ENCODE measurements around the gene STRAP. TPM values are rescaled to one million over a fixed set of nuclear protein-coding genes. Genes with fewer than 3 reads are reported as not detected.

STRAP gene
- total and polyA plus RNA-seq, 2 experiments from 2014 or later, result 229 to 403 TPM

DNA sequence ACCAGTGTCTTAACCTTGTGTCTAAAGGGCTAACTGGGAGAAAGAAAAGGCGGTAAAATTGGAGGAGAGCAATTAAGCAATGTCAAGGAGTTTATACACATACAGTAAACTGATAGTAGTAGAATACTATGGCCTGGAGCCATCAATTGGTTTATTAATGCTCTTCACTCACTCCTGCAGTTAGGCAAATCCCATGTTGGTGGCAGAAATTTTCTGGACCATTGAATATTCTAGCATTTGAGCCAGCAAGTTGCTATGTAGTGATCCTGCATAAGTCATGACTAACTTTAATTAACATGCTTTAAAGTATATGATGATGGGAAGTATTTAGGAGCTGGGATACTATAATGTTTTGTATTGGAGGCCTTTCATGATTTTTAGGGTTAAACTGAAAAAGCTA is 14.7 kb downstream of the STRAP start:
- peaks cover 70% of the 10 kb centered on the region for H3K36me3 Mint-ChIP-seq (ENCODE audit: low read depth)
- Histone ChIP-seq H3K27ac (ENCODE audit: low read depth) (no peak overlapping the region), H4K20me1 (replicated peaks; ENCODE audit: insufficient read depth) (0 out of 2 replicates have a peak, but pooled peaks cover 30% of the 10 kb centered on the region), H3K4me1 (ENCODE audit: insufficient read depth) (no peaks in the 10 kb centered on the region), H3K4me3 (no peak overlapping the region), H3K36me3 (ENCODE audit: insufficient read depth) (peaks cover 54% of the 10 kb centered on the region), H3K9me2 (ENCODE audit: insufficient read depth) (no peaks in the 10 kb centered on the region), H3K27me3 (ENCODE audit: insufficient read depth) (no peaks in the 10 kb centered on the region), H2AFZ (no peak overlapping the region), H3F3A (replicated peaks; ENCODE audit: low read depth) (no peaks in the 10 kb centered on the region), H3K4me2 (no peak overlapping the region), H3K79me2 (replicated peaks; ENCODE audit: insufficient read depth) (peaks cover 26% of the 10 kb centered on the region; the same call in 1 of the 2 replicates)
- DNase-seq (ENCODE audit: low spot score) (no peak), ATAC-seq (no peak)
- peaks cover 2% of the 10 kb centered on the region for H3K27me3 Mint-ChIP-seq (ENCODE audit: insufficient read depth, low read depth, poor library complexity)
- TF ChIP-seq STAT1 (IDR thresholded peaks at IDR 0.05; ENCODE audit: unreplicated experiment) (no peak), EZH2phosphoT487 (IDR thresholded peaks at IDR 0.05; ENCODE audit: unreplicated experiment) (no peak), POLR2AphosphoS5 (IDR thresholded peaks at IDR 0.05; ENCODE audit: low read depth) (no peak), JUNB (IDR thresholded peaks at IDR 0.05; ENCODE audit: unreplicated experiment) (no peak), CREB1 (CRISPR knock-in tag; IDR thresholded peaks at IDR 0.05; ENCODE audit: low read depth) (no peak), NANOG (IDR thresholded peaks at IDR 0.05; ENCODE audit: borderline replicate concordance) (no peak), ZNF331 (CRISPR knock-in tag; IDR thresholded peaks at IDR 0.05; ENCODE audit: low read depth) (no peak), EZH2 (IDR thresholded peaks at IDR 0.05; ENCODE audit: low read depth, unreplicated experiment) (no peak), ZNF114 (CRISPR knock-in tag; IDR thresholded peaks at IDR 0.05) (no peak)
- TF ChIP-seq, protein P1, sequence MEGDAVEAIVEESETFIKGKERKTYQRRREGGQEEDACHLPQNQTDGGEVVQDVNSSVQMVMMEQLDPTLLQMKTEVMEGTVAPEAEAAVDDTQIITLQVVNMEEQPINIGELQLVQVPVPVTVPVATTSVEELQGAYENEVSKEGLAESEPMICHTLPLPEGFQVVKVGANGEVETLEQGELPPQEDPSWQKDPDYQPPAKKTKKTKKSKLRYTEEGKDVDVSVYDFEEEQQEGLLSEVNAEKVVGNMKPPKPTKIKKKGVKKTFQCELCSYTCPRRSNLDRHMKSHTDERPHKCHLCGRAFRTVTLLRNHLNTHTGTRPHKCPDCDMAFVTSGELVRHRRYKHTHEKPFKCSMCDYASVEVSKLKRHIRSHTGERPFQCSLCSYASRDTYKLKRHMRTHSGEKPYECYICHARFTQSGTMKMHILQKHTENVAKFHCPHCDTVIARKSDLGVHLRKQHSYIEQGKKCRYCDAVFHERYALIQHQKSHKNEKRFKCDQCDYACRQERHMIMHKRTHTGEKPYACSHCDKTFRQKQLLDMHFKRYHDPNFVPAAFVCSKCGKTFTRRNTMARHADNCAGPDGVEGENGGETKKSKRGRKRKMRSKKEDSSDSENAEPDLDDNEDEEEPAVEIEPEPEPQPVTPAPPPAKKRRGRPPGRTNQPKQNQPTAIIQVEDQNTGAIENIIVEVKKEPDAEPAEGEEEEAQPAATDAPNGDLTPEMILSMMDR (conservative IDR thresholded peaks at IDR 0.05; ENCODE audit: low read depth in 2 of 2), result no peak
- TF ChIP-seq, protein P2, sequence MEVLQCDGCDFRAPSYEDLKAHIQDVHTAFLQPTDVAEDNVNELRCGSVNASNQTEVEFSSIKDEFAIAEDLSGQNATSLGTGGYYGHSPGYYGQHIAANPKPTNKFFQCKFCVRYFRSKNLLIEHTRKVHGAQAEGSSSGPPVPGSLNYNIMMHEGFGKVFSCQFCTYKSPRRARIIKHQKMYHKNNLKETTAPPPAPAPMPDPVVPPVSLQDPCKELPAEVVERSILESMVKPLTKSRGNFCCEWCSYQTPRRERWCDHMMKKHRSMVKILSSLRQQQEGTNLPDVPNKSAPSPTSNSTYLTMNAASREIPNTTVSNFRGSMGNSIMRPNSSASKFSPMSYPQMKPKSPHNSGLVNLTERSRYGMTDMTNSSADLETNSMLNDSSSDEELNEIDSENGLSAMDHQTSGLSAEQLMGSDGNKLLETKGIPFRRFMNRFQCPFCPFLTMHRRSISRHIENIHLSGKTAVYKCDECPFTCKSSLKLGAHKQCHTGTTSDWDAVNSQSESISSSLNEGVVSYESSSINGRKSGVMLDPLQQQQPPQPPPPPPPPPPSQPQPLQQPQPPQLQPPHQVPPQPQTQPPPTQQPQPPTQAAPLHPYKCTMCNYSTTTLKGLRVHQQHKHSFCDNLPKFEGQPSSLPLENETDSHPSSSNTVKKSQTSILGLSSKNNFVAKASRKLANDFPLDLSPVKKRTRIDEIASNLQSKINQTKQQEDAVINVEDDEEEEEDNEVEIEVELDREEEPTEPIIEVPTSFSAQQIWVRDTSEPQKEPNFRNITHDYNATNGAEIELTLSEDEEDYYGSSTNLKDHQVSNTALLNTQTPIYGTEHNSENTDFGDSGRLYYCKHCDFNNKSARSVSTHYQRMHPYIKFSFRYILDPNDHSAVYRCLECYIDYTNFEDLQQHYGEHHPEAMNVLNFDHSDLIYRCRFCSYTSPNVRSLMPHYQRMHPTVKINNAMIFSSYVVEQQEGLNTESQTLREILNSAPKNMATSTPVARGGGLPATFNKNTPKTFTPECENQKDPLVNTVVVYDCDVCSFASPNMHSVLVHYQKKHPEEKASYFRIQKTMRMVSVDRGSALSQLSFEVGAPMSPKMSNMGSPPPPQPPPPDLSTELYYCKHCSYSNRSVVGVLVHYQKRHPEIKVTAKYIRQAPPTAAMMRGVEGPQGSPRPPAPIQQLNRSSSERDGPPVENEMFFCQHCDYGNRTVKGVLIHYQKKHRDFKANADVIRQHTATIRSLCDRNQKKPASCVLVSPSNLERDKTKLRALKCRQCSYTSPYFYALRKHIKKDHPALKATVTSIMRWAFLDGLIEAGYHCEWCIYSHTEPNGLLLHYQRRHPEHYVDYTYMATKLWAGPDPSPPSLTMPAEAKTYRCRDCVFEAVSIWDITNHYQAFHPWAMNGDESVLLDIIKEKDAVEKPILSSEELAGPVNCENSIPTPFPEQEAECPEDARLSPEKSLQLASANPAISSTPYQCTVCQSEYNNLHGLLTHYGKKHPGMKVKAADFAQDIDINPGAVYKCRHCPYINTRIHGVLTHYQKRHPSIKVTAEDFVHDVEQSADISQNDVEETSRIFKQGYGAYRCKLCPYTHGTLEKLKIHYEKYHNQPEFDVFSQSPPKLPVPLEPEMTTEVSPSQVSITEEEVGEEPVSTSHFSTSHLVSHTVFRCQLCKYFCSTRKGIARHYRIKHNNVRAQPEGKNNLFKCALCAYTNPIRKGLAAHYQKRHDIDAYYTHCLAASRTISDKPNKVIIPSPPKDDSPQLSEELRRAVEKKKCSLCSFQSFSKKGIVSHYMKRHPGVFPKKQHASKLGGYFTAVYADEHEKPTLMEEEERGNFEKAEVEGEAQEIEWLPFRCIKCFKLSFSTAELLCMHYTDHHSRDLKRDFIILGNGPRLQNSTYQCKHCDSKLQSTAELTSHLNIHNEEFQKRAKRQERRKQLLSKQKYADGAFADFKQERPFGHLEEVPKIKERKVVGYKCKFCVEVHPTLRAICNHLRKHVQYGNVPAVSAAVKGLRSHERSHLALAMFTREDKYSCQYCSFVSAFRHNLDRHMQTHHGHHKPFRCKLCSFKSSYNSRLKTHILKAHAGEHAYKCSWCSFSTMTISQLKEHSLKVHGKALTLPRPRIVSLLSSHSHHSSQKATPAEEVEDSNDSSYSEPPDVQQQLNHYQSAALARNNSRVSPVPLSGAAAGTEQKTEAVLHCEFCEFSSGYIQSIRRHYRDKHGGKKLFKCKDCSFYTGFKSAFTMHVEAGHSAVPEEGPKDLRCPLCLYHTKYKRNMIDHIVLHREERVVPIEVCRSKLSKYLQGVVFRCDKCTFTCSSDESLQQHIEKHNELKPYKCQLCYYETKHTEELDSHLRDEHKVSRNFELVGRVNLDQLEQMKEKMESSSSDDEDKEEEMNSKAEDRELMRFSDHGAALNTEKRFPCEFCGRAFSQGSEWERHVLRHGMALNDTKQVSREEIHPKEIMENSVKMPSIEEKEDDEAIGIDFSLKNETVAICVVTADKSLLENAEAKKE (CRISPR knock-in tag; IDR thresholded peaks at IDR 0.05), result no peak
- TF ChIP-seq, protein P3, sequence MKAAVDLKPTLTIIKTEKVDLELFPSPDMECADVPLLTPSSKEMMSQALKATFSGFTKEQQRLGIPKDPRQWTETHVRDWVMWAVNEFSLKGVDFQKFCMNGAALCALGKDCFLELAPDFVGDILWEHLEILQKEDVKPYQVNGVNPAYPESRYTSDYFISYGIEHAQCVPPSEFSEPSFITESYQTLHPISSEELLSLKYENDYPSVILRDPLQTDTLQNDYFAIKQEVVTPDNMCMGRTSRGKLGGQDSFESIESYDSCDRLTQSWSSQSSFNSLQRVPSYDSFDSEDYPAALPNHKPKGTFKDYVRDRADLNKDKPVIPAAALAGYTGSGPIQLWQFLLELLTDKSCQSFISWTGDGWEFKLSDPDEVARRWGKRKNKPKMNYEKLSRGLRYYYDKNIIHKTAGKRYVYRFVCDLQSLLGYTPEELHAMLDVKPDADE (IDR thresholded peaks at IDR 0.05), result no peak
- TF ChIP-seq, protein P4, sequence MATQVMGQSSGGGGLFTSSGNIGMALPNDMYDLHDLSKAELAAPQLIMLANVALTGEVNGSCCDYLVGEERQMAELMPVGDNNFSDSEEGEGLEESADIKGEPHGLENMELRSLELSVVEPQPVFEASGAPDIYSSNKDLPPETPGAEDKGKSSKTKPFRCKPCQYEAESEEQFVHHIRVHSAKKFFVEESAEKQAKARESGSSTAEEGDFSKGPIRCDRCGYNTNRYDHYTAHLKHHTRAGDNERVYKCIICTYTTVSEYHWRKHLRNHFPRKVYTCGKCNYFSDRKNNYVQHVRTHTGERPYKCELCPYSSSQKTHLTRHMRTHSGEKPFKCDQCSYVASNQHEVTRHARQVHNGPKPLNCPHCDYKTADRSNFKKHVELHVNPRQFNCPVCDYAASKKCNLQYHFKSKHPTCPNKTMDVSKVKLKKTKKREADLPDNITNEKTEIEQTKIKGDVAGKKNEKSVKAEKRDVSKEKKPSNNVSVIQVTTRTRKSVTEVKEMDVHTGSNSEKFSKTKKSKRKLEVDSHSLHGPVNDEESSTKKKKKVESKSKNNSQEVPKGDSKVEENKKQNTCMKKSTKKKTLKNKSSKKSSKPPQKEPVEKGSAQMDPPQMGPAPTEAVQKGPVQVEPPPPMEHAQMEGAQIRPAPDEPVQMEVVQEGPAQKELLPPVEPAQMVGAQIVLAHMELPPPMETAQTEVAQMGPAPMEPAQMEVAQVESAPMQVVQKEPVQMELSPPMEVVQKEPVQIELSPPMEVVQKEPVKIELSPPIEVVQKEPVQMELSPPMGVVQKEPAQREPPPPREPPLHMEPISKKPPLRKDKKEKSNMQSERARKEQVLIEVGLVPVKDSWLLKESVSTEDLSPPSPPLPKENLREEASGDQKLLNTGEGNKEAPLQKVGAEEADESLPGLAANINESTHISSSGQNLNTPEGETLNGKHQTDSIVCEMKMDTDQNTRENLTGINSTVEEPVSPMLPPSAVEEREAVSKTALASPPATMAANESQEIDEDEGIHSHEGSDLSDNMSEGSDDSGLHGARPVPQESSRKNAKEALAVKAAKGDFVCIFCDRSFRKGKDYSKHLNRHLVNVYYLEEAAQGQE (IDR thresholded peaks at IDR 0.05; ENCODE audit: unreplicated experiment), result no peak
- H3K9me3 Mint-ChIP-seq, result no peaks in the 10 kb centered on the region
- H3K27ac Mint-ChIP-seq, result no peak overlapping the region
- no peak overlapping the region for H3K4me3 Mint-ChIP-seq
- H3K4me1 Mint-ChIP-seq, result no peaks in the 10 kb centered on the region
